ENCODE data around the gene GDPD5.

GDPD5 gene, protein sequence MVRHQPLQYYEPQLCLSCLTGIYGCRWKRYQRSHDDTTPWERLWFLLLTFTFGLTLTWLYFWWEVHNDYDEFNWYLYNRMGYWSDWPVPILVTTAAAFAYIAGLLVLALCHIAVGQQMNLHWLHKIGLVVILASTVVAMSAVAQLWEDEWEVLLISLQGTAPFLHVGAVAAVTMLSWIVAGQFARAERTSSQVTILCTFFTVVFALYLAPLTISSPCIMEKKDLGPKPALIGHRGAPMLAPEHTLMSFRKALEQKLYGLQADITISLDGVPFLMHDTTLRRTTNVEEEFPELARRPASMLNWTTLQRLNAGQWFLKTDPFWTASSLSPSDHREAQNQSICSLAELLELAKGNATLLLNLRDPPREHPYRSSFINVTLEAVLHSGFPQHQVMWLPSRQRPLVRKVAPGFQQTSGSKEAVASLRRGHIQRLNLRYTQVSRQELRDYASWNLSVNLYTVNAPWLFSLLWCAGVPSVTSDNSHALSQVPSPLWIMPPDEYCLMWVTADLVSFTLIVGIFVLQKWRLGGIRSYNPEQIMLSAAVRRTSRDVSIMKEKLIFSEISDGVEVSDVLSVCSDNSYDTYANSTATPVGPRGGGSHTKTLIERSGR

GRCh38 chr11:75525433-75526191, at the start of gene GDPD5:
Gene GDPD5 (minus strand): TSS chr11:75525941. CDS start chr11:75477735, 48,206 bp downstream.
- in situ Hi-C loops (cut with MboI; ENCODE audit: low pct_unique_long_range_greater_than_20kb, low sequenced_read_pairs): loop anchor here (10.0 kb wide), 1 partner anchor 51 kb away; no protein-coding TSS in a partner anchor
- peak; percentile 91 for DNase-seq

DNA sequence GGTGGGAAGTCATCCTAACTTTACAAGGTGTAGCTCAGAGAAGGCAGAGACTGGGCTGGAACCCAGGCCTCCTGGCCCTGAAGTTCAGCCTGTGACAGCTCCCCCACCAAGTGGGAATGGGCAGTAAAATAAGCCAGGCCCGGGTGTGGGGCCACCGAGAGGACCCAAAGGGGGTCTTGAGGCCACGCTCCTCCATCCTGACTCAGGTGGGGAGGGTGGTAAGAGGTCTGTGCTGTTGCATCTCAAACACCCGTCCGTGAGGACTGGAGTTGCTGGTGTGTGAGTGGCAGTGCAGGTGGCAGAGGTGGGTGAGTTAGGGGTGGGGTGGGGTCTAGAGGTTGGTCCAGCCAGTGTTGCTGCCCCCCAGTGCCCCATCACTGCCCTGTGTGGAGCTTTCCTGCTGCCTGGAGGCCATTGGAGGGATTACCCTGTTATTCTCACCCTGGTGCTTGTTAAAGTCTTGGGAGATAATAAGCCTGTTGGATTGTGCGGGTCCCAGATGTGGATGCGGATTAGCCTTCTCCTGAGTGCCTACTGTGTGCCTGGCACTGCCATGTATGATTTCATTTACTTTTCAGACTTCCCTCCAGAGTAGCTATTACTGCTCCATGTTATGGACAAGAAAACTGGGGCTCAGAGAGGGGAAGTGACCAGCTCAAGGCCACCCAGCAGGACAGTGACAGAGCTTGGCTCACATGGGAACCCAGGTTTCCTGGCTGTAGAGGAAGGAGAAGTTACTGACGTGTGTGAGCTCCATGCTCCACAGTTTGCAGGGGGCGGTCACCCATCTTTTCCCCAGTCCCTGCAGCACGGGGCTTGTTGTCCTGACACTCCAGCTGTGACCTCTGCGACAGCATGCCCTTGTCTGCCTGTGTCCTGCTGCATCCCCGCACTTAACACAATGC, 49.2 kb upstream of the GDPD5 start:
- in situ Hi-C loops (cut with MboI; ENCODE audit: low pct_unique_long_range_greater_than_20kb, low sequenced_read_pairs): no loop called here
- no peak for DNase-seq

DNA sequence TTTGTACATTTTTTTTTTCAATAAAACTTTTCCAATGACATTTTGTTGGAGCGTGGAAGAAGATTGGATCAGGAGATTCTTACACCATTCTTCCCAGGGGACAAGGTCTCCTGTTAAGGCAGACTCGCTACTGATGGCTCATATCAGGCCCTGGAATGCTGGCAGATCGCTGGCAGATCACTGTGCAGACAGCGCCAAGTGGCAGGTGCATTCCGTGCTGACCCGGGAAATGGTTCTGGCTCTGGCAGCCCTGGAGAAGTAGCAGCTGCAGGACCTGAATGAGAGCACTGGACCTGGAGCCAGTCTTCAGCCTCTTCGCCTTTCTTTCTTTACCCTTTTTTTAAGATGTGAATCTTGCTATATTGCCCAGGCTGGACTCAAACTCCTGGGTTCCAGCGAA, 47.0 kb upstream of the GDPD5 start:
- no peak for DNase-seq
- in situ Hi-C loops (cut with MboI; ENCODE audit: low pct_unique_long_range_greater_than_20kb, low sequenced_read_pairs): no loop called here

DNA sequence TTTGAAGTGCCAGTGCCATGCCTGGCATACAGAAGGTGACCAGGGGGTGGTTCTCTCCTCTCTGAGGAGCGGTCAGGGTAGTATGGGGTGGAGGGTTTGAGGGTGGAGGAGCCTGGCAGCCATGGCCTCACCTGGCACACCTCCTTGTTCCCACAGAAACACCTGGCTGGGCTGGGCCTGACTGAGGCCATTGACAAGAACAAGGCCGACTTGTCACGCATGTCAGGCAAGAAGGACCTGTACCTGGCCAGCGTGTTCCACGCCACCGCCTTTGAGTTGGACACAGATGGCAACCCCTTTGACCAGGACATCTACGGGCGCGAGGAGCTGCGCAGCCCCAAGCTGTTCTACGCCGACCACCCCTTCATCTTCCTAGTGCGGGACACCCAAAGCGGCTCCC, 45.9 kb upstream of the GDPD5 start:
- DNase-seq: no peak
- in situ Hi-C loops (cut with MboI; ENCODE audit: low pct_unique_long_range_greater_than_20kb, low sequenced_read_pairs): no loop called here

DNA sequence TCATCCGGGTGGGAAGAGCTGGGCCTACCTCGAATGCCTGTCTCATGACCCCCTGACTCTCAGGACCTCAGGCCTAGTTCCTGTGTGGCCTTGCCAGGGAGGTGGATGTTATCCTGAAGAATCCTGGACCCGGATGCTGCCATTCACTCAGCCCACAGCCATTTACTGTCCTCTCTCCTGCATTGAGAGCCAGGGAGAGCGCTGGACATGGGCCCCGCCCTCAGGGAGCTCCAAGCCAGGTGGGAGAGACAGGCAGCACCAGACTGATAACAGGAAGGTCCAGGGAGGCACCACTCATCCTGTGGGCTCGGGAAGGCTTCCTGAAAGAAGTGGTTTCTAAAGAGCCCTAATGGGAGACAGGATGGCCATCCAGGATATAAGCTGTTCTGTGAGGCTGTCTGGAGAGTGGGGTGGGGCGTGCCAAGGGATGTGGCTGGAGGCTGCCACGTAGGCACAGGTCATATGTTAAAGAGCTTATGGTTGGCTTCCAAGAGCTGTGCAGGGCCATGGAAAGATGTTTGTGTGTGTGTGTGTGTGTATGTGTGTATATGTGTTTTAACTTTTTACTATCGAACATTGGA, 44.9 kb upstream of the GDPD5 start:
- in situ Hi-C loops (cut with MboI; ENCODE audit: low pct_unique_long_range_greater_than_20kb, low sequenced_read_pairs): no loop called here
- DNase-seq: no peak

DNA sequence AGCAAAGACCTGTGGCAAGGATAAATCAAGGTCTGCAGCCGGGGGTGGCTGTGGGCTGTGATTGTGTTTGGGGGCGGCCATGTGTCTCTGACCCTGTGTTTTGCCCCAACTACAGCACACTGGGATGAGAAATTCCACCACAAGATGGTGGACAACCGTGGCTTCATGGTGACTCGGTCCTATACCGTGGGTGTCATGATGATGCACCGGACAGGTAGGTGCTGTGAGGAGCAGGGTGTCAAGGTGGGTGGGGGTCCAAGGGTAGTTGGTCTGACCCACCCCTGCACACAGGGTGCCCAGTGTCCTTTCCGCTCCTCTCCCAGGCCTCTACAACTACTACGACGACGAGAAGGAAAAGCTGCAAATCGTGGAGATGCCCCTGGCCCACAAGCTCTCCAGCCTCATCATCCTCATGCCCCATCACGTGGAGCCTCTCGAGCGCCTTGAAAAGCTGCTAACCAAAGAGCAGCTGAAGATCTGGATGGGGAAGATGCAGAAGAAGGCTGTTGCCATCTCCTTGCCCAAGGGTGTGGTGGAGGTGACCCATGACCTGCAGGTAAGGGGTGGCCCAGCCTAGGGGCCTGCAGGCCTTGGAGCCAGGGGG, 43.0 kb upstream of the GDPD5 start:
- no peak for DNase-seq
- in situ Hi-C loops (cut with MboI; ENCODE audit: low pct_unique_long_range_greater_than_20kb, low sequenced_read_pairs): no loop called here

- DNase-seq: no peak
- in situ Hi-C loops (cut with MboI; ENCODE audit: low pct_unique_long_range_greater_than_20kb, low sequenced_read_pairs): no loop called here
Observed at GRCh38 chr11:75567971-75568370, 42.2 kb upstream of the GDPD5 start.

DNA sequence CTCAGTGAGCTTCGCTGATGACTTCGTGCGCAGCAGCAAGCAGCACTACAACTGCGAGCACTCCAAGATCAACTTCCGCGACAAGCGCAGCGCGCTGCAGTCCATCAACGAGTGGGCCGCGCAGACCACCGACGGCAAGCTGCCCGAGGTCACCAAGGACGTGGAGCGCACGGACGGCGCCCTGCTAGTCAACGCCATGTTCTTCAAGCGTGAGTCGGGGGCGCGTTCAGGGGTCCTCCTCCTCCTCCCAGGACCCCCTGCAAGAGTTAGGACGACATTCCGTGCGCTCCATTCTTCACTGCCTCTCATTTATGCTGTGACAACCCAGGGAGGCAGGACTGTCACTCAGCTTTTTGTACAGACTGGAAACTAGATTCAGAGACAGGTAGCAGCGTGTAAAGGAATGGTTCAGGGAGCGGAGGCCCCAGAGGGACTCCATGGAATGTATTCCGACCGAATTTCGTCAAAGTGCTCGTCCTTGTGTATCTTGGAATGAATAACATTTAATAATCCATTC, 41.1 kb upstream of the GDPD5 start:
- in situ Hi-C loops (cut with MboI; ENCODE audit: low pct_unique_long_range_greater_than_20kb, low sequenced_read_pairs): no loop called here

DNA sequence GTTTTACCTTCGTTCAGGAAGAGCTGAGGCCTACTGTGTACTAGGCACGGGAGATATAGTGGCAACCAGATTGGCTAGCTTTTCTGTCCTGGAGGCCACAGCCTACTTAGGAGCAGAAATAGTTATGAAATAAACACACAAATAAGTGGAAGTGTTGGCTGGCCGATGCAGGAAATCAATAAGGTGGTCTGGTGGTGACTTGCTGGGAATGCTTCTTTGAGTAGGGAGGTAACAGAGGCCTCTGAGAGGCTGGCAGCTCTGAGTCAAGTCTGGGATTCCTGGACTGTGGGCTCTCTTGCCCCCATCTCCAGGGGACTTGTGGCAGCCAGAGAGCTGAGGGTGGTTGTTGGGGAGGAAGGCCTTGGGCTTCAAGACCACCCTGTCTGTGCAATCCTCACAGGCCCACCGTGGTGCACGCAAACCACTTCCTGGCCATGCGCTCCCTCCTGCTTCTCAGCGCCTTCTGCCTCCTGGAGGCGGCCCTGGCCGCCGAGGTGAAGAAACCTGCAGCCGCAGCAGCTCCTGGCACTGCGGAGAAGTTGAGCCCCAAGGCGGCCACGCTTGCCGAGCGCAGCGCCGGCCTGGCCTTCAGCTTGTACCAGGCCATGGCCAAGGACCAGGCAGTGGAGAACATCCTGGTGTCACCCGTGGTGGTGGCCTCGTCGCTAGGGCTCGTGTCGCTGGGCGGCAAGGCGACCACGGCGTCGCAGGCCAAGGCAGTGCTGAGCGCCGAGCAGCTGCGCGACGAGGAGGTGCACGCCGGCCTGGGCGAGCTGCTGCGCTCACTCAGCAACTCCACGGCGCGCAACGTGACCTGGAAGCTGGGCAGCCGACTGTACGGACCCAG, 40.4 kb upstream of the GDPD5 start:
- in situ Hi-C loops (cut with MboI; ENCODE audit: low pct_unique_long_range_greater_than_20kb, low sequenced_read_pairs): no loop called here
- DNase-seq: no peak

More for the DNA sequence above, 41.1 kb upstream of the GDPD5 start:
- no peak for DNase-seq

DNA sequence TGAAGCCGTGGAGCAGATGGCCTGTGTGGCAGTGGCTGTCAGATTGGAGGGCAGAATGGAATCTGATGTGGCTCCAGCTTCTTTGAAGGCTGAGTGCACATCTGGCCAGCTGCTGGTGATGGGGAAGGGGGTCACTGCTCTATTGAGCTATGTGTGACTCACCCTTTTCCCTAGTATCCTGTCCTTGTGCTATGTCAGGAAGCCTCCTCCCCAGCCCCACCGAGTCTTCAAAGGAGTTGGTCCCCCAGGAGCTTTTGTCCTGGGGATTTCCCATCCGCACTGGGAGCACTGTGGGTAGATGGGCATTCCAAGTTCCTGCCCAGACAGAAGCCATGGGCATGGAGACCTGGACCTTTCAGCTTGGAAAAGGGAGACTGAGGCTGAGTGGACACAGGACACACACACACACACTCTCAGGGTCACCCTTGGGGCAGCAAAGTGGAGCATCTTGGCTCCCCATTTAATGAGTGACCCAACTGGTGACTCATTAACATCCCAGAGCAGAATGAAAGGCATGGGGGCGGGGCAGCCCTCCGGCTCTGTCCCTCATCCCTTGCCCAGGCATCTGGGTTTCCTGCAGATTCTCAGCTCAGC, 39.6 kb upstream of the GDPD5 start:
- DNase-seq: no peak
- in situ Hi-C loops (cut with MboI; ENCODE audit: low pct_unique_long_range_greater_than_20kb, low sequenced_read_pairs): no loop called here

- in situ Hi-C loops (cut with MboI; ENCODE audit: low pct_unique_long_range_greater_than_20kb, low sequenced_read_pairs): no loop called here
- DNase-seq: no peak
Observed at GRCh38 chr11:75563978-75564552, 38.3 kb upstream of the GDPD5 start.

GRCh38 chr11:75563501-75563977, 37.8 kb upstream of the GDPD5 start:
- no peak for DNase-seq
- in situ Hi-C loops (cut with MboI; ENCODE audit: low pct_unique_long_range_greater_than_20kb, low sequenced_read_pairs): no loop called here

DNA sequence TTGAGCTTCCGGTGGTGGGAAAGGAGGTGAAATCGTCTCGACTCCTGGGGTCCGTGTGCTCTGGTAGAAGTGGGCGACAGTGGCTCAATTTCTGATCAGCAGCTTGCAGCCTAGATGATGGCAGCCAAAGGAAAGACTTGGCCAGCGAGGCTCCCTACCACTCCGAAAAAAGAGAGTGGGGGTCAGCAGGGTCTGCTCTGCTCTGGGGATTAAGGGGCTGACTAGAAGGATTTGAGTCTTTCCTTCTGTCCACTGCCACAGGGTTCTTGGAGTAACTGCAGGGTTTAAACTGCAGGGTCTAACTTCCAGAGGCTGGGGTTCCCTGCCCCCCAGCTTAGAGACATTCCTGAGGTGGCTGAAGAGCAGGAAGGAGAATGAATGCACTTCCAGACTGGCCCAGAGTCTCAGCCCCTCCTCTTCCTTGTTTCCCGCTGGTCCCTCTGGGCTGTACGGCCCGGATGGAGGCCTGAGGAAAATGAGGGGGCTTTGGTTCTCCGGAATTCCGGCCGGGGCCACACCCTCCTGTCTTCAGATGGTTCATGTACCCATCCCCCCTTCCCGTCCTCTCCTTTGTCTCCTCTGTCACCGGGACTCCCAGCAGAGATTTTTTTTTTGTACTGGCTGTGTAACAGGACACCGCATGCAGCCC, 37.2 kb upstream of the GDPD5 start:
- peak; percentile 54 for DNase-seq
- in situ Hi-C loops (cut with MboI; ENCODE audit: low pct_unique_long_range_greater_than_20kb, low sequenced_read_pairs): no loop called here

DNA sequence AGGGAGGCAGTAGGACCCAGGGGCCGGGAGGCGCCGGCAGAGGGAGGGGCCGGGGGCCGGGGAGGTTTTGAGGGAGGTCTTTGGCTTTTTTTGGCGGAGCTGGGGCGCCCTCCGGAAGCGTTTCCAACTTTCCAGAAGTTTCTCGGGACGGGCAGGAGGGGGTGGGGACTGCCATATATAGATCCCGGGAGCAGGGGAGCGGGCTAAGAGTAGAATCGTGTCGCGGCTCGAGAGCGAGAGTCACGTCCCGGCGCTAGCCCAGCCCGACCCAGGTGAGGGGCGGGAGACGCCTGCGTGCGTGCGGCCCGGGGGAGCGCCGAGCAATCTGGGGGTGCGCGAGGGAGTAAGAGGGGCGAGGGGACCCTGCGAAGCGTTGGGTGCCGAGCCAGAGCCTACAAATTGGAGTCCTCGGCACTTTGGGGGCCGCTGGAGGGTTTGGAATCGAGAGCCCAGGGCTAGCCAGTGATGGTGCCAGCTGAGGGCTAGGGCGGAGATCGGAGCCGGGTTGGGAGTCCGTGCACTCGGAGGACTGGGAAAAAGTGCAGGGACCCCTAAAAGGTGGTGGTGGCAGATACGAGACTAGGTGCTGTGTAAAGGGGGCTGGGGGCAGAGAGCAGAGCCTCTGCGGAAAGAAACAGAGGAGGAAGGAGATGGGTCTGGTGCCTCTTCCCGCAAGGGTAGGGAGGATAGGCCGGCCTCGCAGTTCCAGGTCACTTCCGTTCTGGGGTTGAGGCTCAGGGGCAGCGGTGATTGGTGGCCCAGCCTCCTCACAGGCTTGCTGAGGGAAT, 36.5 kb upstream of the GDPD5 start, which contains the start of gene SERPINH1:
SERPINH1 (plus strand) TSS at position 206 of the 788 bp plus-strand sequence. CDS start 4,097 bp downstream, outside the sequence.
- in situ Hi-C loops (cut with MboI; ENCODE audit: low pct_unique_long_range_greater_than_20kb, low sequenced_read_pairs): no loop called here
- DNase-seq: peak; percentile 85

GRCh38 chr11:75561426-75562047, 35.8 kb upstream of the GDPD5 start:
- no peak for DNase-seq

More at GRCh38 chr11:75561426-75562047, 35.8 kb upstream of the GDPD5 start:
- in situ Hi-C loops (cut with MboI; ENCODE audit: low pct_unique_long_range_greater_than_20kb, low sequenced_read_pairs): no loop called here

Data from KBM-7 (cell line).